Retinal pigment epithelial cell (primary cell): Measurements from ENCODE around the gene CCNYL1.

Experiments
- DNase-seq: peaks from one replicate; pipeline ENCODE4 v3.0.0-alpha.2; 2010; ENCODE audit warnings: low read depth
- H3K4me3 ChIP-seq: 2 replicates; pipeline ENCODE4 v1.5.1; 2011; ENCODE audit warnings: mild to moderate bottlenecking, low read length, control low read depth, moderate library complexity
- CTCF ChIP-seq: conservative IDR thresholded peaks from 2 replicates; pipeline ENCODE4 v1.5.1; 2011; ENCODE audit warnings: low read depth, low read length, control low read depth, inconsistent platforms

CCNYL1 gene

GRCh38 chr2:207698301-207698700 is 13.1 kb upstream of the CCNYL1 start:
- DNase-seq: no peak
- TF ChIP-seq CTCF: no peak
- H3K4me3 ChIP-seq: no peak overlapping the region

DNA sequence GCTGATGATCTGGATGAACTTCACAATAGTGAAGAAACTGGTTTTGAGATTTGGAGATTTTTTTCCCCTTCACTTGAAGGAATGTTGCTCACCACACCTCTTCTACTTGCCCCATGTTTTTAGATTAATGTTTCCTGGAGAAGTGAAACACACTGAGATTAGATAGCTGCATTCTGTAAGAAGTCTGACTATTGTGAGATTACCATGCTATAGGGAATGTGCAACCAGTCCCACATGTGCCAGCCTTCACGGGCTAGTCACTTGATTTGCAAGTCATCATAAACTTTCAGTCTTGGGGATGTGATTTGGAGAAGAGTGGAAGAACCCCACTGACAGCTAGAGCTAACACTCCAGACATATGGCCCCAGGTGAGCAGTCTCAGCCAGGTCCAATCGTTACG is 7.4 kb upstream of the CCNYL1 start:
- H3K4me3 ChIP-seq: no peak overlapping the region
- no peak for TF ChIP-seq CTCF
- DNase-seq: no peak

GRCh38 chr2:207704671-207705070 is 6.8 kb upstream of the CCNYL1 start:
- TF ChIP-seq CTCF: no peak
- DNase-seq: no peak
- H3K4me3 ChIP-seq: no peak overlapping the region

- TF ChIP-seq CTCF: no peak
- DNase-seq: no peak
- H3K4me3 ChIP-seq: no peak overlapping the region
Observed at GRCh38 chr2:207706936-207707860, 4.2 kb upstream of the CCNYL1 start.

DNA sequence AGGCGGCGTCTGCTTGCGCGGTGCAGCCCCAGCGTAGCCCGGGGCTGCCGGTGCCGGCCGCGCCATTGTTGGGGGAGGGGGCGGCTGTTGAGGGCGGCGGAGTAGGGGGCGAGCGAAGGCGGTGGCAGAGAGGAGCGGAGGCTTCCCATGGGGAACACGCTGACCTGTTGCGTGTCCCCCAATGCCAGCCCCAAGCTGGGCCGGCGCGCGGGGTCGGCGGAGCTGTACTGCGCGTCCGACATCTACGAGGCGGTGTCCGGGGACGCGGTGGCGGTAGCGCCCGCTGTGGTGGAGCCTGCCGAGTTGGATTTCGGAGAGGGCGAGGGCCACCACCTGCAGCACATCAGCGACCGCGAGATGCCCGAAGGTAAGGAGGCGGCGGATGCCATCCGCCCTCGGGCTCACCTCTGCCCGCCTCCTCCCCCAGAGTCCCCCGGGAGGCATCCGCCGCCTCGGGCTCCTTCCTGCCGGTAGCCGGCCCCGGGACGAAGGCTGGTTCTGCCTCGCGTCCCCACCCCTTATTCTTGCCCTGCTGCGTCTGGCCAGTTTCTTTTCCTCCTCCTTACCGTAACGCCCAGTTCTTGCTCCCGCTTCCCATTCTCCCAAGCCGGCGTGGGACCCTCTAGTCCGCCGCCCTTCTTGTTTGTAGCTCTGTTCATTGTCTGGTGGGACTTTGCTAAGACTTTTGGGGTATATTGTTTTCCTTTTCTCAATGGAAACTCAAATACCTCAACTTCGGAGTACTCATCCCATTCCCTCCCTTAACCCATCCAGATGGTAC is 500 bp downstream of the CCNYL1 start:
- TF ChIP-seq CTCF: no peak
- H3K4me3 ChIP-seq: peak overlapping the region; percentile 81
- DNase-seq: no peak

DNA sequence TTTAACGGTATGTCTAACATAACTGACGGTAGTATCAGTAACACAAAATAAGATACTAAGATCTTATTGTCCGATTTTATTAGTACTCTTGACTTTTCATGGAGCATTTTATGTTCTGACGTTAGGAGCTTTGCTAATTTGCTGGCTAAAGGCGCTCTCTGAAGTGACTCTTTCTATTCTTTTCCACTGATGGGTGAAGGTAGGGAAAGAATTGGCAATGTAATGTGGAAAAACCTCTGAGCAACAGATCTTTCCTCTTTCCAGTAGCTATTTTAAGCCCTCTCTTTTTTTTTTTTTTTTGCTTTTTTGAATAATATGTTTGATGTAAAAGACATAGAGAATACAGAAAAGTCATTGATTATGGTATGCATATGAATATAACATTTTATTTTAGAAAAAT is 4.6 kb downstream of the CCNYL1 start:
- TF ChIP-seq CTCF: no peak
- H3K4me3 ChIP-seq: no peak overlapping the region
- DNase-seq: no peak
